ENCODE data around the gene PDP2. TPM values are rescaled to one million over a fixed set of nuclear protein-coding genes. Genes with fewer than 3 reads are reported as not detected.

The PDP2 gene
- polyA plus RNA-seq, 4 donors = 10.0 to 15.7 (median 12.8) TPM

DNA sequence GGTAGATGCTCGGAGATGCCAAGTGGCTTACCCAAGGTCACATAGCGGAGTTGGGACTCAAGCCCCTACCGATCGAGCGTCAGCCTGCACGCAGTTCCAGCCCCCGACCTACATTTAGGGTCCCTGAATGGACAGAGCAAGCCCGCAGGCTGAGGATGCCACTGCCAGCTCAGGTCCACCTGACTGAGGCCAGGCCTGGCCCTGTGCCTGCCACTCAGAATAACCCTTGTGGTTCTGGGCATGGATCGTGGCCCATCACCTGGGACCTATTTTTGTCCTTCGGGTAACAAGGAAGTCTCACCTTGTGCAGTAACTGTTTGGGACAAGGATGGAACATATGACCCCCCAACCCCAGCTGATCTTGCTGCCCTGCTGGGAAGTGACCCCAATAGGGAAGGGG is 21.3 kb downstream of the PDP2 start:
- DNase-seq (ENCODE audit: low read depth in 4 of 4, low spot score in 3 of 4) = no peak

- DNase-seq (ENCODE audit: low read depth in 4 of 4, low spot score in 3 of 4) = no peak
These were observed 22.6 kb downstream of the PDP2 start for GRCh38 chr16:66902648-66903543.

- no peak for DNase-seq (ENCODE audit: low read depth in 4 of 4, low spot score in 3 of 4)
These were observed 23.5 kb downstream of the PDP2 start for GRCh38 chr16:66903544-66904427.

GRCh38 chr16:66904428-66904845 is 24.1 kb downstream of the PDP2 start:
- no peak for DNase-seq (ENCODE audit: low read depth in 4 of 4, low spot score in 3 of 4)

GRCh38 chr16:66904846-66905632 is 24.7 kb downstream of the PDP2 start:
- DNase-seq (ENCODE audit: low read depth in 4 of 4, low spot score in 3 of 4) = no peak

DNA sequence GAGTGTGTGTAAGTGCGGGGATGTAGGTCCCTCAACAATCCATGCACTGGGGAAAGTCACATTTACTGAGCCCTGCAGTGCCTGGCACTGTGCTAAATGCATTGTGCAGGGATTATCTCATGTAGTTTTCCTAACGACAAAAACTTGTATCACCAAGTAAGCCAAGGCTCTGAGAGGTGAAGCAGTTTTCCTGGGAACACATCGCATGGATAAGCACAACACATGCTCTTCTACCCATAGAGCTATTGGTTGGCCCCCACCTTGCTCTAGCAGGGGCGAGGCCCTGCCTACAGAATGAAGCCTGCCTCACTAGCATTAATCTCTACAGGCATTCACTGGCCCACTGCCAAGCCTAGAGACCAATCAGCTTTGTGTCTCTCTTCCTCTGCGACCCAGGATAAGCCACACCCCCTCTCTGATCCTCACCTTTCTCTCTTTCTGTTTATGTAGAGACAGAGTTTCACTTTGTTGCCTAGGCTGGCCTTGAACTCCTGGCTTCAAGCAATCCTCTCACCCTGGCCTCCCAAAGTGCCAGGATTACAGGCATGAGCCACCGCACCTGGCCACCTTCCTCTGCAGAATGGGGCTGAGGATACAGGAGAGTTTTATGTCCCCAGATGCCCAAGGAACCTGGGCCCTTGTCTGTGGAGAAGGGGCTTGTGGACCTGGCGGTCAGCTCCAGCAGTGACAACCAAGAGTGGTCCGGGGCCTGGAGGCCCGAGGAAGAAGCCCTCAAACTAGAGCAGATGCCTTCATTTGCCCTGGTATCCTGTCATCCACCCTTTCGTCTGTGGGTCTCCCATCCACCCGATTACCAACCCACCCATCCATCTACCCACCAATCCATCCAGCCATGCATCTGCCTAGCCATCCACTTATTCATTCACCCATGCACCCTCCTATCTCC is 25.6 kb downstream of the PDP2 start:
- peak in 2 of 4 donors; percentile 58 to 65 for DNase-seq (ENCODE audit: low read depth in 4 of 4, low spot score in 3 of 4)

- no peak for DNase-seq (ENCODE audit: low read depth in 4 of 4, low spot score in 3 of 4)
These were observed 26.9 kb downstream of the PDP2 start for GRCh38 chr16:66906916-66907836.

- no peak for DNase-seq (ENCODE audit: low read depth in 4 of 4, low spot score in 3 of 4)
These were observed 27.8 kb downstream of the PDP2 start for GRCh38 chr16:66908116-66908515.

DNA sequence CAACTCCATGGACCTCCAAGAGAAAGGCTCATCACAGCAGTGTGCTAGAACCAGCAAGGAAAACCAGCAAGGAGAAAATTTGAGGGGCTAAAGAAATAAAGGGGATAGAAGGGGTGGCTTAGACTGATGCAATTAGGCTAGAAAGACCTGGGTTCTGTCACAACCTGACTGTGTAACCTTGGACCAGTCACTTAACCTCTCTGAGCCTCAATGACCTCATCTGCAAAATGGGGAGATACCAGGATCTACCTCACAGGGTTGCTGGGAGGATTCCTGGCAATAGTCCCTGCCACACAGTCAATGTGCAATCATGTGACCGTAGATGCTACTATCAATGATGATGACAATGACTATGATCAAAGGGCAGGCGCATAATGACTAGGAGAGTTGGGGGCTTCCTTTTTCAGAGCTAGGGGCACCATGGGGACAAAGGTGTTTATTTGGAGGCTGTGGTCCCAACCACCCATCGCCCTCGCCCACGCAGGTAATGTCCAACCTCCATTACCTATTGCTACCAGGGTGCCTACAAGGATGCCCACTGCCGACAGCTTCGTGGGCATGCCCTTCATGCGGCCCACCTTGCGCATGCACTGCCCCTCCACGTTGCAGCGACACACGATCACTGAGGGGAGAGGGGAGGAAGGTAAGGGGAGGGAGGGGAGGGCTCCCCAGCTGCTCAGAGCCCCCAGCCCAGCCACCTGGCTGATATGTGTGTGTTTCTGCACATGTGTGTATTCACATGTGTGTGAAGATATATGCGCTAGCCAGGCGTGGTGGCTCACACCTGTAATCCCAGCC is 28.6 kb downstream of the PDP2 start:
- no peak for DNase-seq (ENCODE audit: low read depth in 4 of 4, low spot score in 3 of 4)

DNA sequence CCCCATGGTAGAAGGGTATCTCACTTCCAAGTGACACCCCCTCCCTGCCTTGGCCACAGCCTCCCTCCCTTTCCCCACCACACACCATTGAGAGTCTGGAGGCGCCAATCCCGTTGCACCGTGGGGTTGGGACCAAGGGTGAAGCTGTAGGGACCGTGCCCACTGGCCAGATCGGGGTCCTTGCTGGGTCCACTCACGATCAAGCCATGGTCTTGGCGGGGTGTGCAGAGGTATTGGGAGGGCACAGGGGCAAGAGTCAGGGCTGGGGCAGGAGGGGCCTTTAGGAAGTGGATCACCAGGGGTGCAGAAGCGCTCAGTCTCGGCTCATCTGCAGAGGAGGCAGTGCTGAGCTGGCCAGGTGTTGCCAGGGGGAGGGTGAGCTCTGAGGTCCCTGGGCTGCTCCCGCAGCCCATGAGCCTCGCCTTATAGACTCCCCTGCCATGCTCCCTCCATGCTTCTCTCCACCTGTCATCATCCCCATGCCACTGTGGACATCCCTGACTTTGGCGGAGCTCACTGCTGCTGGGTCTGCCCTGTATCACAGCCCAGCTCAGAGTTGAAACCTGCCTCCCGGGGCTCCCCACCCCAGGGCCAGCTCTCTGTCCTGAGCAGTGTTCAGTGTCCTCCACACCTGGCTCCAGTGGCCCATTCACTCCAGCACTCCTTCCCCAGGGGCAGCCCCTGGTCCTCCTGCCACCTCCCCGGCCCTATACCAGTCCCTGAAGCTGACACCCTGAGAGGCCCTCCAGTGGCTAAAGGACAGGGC is 30.0 kb downstream of the PDP2 start:
- DNase-seq (ENCODE audit: low read depth in 4 of 4, low spot score in 3 of 4) = no peak

DNA sequence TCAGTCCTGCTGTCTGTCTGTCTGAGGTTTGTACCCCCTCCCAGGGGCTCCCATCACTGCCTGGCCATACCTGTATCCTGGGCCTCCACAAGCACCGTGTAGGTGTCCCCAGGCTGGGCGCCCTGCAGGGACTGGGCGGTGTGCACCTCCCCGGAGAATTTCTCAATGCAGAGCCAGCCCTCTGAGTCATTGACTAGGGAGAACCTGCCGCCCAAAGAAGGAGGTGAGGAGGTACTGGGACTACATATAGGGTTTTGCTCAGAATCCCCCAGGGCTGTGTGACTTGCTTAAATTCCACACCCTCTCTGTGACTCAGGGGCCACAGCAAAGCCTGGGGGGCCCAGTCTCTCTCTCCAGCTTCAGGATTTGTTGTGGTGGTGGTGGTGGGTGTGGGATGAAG is 30.8 kb downstream of the PDP2 start:
- no peak for DNase-seq (ENCODE audit: low read depth in 4 of 4, low spot score in 3 of 4)

GRCh38 chr16:66911801-66912200 is 31.5 kb downstream of the PDP2 start:
- DNase-seq (ENCODE audit: low read depth in 4 of 4, low spot score in 3 of 4) = no peak

GRCh38 chr16:66913081-66913480 is 32.8 kb downstream of the PDP2 start:
- no peak for DNase-seq (ENCODE audit: low read depth in 4 of 4, low spot score in 3 of 4)

DNA sequence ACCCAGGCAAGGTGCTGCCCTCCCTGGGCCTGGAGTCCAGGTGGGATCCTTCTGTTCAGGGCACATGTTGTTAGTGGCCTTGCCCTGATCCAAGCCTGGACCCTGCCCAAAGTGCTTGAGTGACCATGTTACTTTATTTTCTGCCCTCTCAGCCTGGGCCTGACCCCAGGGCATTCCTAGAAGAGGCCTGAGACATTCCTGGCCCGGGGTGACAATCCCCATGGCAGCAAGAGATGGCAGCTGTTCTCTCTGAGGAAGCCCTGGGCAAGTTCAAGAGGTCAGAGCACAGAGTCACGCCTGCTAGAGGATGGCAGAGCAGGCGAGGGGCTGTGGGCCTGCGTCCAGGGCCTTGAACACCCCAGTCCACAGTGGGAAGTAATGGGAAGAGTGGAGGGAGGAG is 33.4 kb downstream of the PDP2 start:
- DNase-seq (ENCODE audit: low read depth in 4 of 4, low spot score in 3 of 4) = no peak

DNA sequence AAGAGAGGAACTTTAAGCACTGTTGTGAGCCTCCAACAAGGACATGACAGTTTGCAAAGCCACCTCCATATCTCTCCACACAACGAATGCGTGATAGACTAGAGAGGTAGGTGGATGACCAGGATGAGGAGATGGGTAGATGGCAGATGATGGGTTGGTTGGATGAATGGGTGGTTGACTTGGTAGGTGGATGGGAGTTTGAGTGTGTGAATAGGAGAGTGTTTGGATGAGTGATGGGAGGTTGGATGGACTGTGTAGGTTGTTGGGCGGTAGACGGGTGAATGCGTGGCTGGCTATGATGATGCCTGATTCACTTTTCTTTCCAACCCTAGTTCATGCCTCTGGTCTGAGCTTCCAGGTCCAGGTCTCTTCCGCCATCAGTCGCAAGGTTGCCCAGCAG is 34.2 kb downstream of the PDP2 start:
- DNase-seq (ENCODE audit: low read depth in 4 of 4, low spot score in 3 of 4) = no peak

DNA sequence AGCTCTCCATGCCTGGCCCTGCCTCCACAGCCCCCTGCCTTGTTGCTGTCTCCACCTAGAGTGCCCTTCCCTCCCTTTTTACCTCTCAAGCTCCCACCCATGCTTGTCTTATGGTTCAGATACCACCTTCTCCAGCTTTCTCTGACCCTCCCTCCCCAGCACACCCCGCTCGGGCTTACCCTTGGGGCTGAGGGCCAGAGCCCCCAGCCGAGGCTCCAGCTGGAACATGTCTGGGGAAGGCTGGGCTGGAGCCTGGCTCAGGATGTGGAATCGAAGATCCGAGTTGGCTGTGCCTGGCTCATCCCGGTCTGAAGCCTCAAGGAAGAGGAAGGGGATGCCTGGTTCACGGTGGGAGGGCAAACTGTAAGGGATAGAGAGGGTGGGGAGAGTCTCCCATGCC is 34.7 kb downstream of the PDP2 start:
- DNase-seq (ENCODE audit: low read depth in 4 of 4, low spot score in 3 of 4) = no peak

DNA sequence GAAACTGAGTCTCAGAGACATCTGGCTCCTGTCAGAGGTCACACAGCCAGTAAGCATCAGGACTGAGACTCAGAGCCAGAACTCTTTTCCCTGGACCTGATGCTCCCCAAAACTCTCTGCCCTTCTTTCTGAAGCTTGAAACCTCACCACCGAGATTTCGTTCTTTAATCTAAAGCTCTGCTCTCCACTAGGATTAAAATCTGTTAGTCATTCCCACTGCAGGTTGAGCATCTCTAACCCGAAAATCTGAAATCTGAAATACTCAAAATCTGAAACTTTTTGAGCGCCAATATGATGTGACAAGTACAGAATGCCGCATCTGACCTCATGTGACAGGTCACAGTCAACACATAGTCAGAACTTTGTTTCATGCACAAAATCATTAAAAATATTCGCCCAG is 36.2 kb downstream of the PDP2 start:
- DNase-seq (ENCODE audit: low read depth in 4 of 4, low spot score in 3 of 4) = no peak
